ENCODE measurements around the gene LAMTOR3. TPM values are rescaled to one million over a fixed set of nuclear protein-coding genes. Genes with fewer than 3 reads are reported as not detected.

Gene LAMTOR3
- total RNA-seq, 1 donor from 2014 or later = 36.2 TPM

- no peak overlapping the region for H3K4me3 Mint-ChIP-seq (ENCODE audit: unreplicated experiment)
- no peak for TF ChIP-seq CTCF (IDR thresholded peaks at IDR 0.05)
- no peak for DNase-seq (ENCODE audit: low spot score)
- H3K36me3 Mint-ChIP-seq (ENCODE audit: low read depth) = no peaks in the 10 kb centered on the region
- no peaks in the 10 kb centered on the region for H3K9me3 Mint-ChIP-seq (ENCODE audit: low read depth)
- H3K27me3 Mint-ChIP-seq (ENCODE audit: low read depth) = peaks cover 2% of the 10 kb centered on the region
- H3K27ac Mint-ChIP-seq (ENCODE audit: unreplicated experiment) = no peak overlapping the region
- H3K4me1 Mint-ChIP-seq (ENCODE audit: low read depth) = no peaks in the 10 kb centered on the region
Measured at GRCh38 chr4:99872570-99872969, 21.7 kb downstream of the LAMTOR3 start.

GRCh38 chr4:99868126-99868596 is 26.1 kb downstream of the LAMTOR3 start:
- Mint-ChIP-seq H3K4me1 (ENCODE audit: low read depth) (no peaks in the 10 kb centered on the region), H3K4me3 (ENCODE audit: unreplicated experiment) (no peak overlapping the region), H3K27me3 (ENCODE audit: low read depth) (peaks cover 9% of the 10 kb centered on the region), H3K9me3 (ENCODE audit: low read depth) (no peaks in the 10 kb centered on the region), H3K36me3 (ENCODE audit: low read depth) (no peaks in the 10 kb centered on the region), H3K27ac (ENCODE audit: unreplicated experiment) (no peak overlapping the region)
- TF ChIP-seq CTCF (IDR thresholded peaks at IDR 0.05) = no peak
- no peak for DNase-seq (ENCODE audit: low spot score)

GRCh38 chr4:99863804-99864203 is 30.4 kb downstream of the LAMTOR3 start:
- no peak for DNase-seq (ENCODE audit: low spot score)
- Mint-ChIP-seq H3K9me3 (ENCODE audit: low read depth) (no peaks in the 10 kb centered on the region), H3K27me3 (ENCODE audit: low read depth) (peaks cover 14% of the 10 kb centered on the region), H3K36me3 (ENCODE audit: low read depth) (no peaks in the 10 kb centered on the region), H3K4me1 (ENCODE audit: low read depth) (peaks cover 3% of the 10 kb centered on the region), H3K4me3 (ENCODE audit: unreplicated experiment) (no peak overlapping the region), H3K27ac (ENCODE audit: unreplicated experiment) (no peak overlapping the region)
- TF ChIP-seq CTCF (IDR thresholded peaks at IDR 0.05) = no peak

- no peak overlapping the region for H3K27ac Mint-ChIP-seq (ENCODE audit: unreplicated experiment)
- no peaks in the 10 kb centered on the region for H3K9me3 Mint-ChIP-seq (ENCODE audit: low read depth)
- H3K4me3 Mint-ChIP-seq (ENCODE audit: unreplicated experiment) = no peak overlapping the region
- peaks cover 6% of the 10 kb centered on the region for H3K4me1 Mint-ChIP-seq (ENCODE audit: low read depth)
- no peak for TF ChIP-seq CTCF (IDR thresholded peaks at IDR 0.05)
- H3K27me3 Mint-ChIP-seq (ENCODE audit: low read depth) = peaks cover 17% of the 10 kb centered on the region
- DNase-seq (ENCODE audit: low spot score) = no peak
- H3K36me3 Mint-ChIP-seq (ENCODE audit: low read depth) = no peaks in the 10 kb centered on the region
Measured at GRCh38 chr4:99861120-99861905, 32.9 kb downstream of the LAMTOR3 start.

GRCh38 chr4:99860521-99860920 is 33.7 kb downstream of the LAMTOR3 start:
- Mint-ChIP-seq H3K9me3 (ENCODE audit: low read depth) (no peaks in the 10 kb centered on the region), H3K4me1 (ENCODE audit: low read depth) (peaks cover 8% of the 10 kb centered on the region), H3K36me3 (ENCODE audit: low read depth) (no peaks in the 10 kb centered on the region), H3K4me3 (ENCODE audit: unreplicated experiment) (no peak overlapping the region), H3K27ac (ENCODE audit: unreplicated experiment) (no peak overlapping the region), H3K27me3 (ENCODE audit: low read depth) (peaks cover 18% of the 10 kb centered on the region)
- no peak for TF ChIP-seq CTCF (IDR thresholded peaks at IDR 0.05)
- no peak for DNase-seq (ENCODE audit: low spot score)

Measured in chondrocyte (in vitro differentiated cells).